GM12873 (cell line): ENCODE results near the gene HNRNPM.

Source experiments
- CTCF ChIP-seq: IDR thresholded peaks from 2 replicates; pipeline ENCODE4 v1.5.1; 2012; ENCODE audit warnings: low read depth, mild to moderate bottlenecking, moderate library complexity, low read length, control low read depth; ENCODE audit not compliant: insufficient read depth; ENCODE audit errors: missing control alignments

HNRNPM gene

GRCh38 chr19:8452446-8453123 is 7.8 kb downstream of the HNRNPM start:
- no peak for TF ChIP-seq CTCF

DNA sequence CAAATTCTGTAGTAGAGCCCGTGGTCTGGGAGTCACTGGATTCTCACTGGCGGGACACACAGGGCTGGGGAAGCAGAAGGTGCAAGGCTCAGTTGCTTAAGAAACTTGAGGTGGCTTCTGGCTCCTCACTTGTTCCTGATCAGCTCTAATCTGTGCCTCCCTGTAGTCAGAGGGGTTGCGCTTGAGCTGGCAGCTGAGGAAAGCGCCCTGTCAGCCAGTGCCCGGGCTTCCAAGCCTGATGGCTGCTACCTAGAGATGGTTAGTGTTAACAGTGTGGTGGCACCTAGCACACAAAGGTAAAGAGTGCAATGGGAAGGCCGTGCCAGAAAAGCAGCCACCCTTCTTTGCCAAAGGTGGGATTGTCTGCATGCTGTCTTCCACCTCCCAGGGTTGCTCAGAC is 8.8 kb downstream of the HNRNPM start:
- no peak for TF ChIP-seq CTCF

DNA sequence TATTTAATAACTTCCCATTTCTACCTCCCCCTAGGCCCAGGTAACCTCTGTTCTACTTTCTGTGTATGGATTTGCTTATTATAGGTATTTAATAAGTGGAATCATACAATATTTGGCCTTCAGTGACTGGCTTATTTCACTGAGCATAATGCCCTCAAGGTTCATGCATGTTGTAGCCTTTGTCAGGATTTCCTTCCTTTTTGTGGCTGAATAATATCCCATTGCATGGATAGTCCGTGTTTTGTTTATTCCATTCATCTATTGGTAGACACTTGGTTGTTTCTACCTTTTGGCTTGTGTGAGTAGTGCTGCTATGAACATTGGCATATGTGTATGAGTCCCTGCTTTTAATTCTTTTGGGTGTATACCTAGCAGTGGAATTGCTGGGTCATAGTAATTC is 9.4 kb downstream of the HNRNPM start:
- no peak for TF ChIP-seq CTCF

DNA sequence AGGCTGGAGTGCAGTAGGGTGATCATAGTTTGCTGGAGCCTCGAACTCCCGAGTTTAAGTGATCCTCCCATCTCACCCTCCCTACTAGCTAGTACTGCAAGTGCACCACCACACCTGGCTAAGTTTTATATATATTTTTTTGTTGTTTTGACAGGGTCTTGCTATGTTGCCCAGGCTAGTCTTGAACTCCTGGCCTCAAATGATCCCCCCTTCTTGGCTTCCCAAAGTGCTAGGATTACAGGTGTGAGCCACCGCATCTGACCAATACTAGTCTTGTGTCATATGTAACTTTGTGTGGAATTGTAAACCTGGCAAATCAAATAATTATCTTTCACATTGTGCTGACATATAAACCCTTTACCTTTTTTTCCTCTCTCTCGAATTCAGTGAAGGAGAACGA is 10.2 kb downstream of the HNRNPM start:
- TF ChIP-seq CTCF: no peak

GRCh38 chr19:8456064-8456463 is 11.3 kb downstream of the HNRNPM start:
- peak; percentile 18 for TF ChIP-seq CTCF

GRCh38 chr19:8457209-8457608 is 12.4 kb downstream of the HNRNPM start:
- TF ChIP-seq CTCF: no peak

- no peak for TF ChIP-seq CTCF
These were observed 13.1 kb downstream of the HNRNPM start for GRCh38 chr19:8457827-8458226.
